ENCODE data around the gene ANTXR2.
A peak's percentile ranks its signal among the peaks of the same experiment; 100 is the strongest.
"Not testable (repeated sequence)": the region's sequence is repeated elsewhere in the genome, so short reads cannot be mapped to it uniquely, and the experiment has no call there.

ANTXR2 gene
- 52.5 to 103 (median 72.5) reads per million in 18 experiments for total RNA-seq

DNA sequence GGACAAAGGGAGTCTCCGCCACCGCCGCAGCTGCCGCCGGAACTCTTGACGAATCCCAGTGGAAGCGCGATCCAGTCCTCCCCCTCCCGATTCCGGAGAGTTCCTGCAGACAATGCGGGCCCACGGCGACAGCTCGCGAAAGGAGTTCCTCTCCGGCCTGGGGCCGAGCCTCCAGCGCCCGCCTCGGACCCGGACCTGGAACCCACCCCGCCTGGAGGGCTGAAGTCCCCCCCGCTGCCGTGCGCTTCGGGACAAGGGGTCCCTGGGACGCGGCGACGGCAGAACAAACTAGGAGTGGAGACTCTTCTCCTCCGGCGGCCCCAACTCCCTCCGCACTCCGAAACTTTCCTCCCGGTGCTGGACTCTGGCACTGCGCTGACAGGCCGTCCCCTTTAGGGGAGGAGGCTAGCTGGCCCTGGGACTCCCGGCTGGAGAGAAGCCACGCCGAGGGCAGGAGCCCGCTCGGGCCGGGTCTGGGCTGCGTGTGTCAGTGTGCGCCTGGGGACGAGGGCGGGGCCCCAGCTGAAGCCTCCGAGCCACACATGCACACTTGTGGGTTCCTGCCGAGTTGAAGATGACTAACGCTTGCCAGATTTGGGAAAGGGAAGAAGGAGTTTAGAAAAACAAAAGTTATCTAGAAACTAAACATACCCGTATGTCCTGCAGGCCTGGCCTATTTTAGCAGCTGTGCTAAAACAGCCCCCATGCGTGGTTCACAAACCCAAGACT lies at the start of gene ANTXR2:
Gene ANTXR2, minus strand, starts transcription at position 486 of the 729 bp plus-strand sequence. CDS start 669 bp downstream, outside the sequence.
- DNase-seq, result peak; percentile 84 to 89

DNA sequence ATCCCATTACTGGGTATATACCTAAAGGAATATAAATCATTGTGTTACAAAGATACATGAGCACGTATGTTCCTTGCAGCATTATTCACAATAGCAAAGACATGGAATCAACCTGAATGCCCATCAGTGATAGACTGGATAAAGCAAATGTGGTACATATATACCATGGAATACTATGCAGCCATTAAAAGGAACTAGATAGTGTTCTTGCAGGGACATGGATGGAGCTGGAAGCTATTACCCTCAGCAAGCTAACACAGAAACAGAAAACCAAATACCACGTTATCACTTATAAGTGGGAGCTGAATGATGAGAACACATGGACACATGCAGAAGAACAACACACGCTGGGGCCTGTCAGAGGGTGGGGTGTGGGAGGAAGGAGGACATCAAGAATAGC lies 48.8 kb upstream of the ANTXR2 start:
- DNase-seq, result not testable (repeated sequence)

DNA sequence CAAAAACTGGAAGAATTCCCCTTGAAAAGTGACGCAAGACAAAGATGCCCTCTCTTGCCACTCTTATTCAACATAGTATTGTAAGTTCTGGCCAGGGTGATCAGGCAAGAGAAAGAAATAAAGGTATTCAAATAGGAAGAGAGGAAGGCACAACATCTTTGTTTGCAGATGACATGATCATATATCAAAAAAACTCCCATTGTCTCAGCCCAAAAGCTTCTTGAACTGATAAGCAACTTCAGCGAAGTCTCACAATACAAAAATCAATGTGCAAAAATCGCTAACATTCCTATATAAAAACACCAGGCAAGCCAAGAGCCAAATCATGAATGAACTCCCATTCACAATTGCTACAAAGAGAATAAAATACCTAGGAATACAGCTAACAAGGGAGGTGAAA lies 46.6 kb upstream of the ANTXR2 start:
- DNase-seq, result not testable (repeated sequence)

DNA sequence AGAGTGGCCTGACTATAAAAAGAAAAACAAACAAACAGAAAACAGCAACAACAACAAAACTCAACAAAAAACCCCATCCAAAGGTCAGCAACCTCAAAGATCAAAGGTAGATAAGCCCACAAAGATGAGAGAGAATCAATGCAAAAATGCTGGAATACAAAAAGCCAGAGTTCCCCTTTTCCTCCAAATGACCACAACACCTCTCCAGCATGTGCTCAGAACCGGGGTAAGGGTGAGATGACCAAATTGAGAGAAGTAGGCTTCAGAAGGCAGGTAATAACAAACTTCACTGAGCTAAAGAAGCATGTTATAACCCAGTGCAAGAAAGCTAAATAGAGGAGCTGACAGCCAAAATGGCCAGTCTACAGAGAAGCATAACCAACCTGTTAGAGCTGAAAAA lies 43.5 kb upstream of the ANTXR2 start:
- DNase-seq, result no peak

DNA sequence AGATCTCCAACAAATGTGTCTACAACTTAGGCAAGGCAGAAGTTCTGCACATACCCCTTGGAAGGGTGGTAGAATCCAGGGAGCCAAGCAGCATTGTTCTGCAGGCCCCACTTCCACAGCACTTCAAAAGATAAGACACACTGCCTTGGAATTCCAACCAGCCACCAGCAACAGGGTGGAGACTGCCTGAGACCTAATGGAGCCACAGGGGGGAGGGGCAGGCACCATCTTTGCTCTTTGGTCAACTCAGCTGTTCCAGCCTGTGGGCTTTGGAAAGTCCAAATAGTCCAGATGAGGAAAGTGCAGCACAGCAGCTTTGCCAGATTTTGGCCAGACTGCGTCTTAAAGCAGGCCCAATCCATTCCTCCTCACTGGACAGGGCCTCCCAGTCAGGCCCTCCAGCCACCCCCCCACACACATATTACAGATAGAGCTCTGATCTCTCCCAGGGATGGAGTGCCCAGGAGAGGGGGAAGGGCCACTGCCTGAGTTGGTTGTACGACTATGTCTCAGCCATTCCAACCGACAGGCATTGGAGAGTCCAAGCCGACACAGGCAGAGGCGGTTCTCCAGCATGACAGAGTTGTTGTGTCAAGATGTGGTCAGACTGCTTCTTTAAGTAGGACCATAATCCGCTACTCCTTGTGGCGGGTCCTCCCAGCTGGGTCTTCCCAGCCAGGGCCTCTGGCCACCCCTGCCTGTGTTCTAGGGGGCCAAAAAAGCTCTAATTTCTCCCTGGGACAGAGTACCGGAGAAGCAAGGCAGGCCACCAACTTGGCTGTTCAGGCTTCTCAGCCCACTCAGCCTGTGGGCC lies 42.5 kb upstream of the ANTXR2 start:
- no peak for DNase-seq

DNA sequence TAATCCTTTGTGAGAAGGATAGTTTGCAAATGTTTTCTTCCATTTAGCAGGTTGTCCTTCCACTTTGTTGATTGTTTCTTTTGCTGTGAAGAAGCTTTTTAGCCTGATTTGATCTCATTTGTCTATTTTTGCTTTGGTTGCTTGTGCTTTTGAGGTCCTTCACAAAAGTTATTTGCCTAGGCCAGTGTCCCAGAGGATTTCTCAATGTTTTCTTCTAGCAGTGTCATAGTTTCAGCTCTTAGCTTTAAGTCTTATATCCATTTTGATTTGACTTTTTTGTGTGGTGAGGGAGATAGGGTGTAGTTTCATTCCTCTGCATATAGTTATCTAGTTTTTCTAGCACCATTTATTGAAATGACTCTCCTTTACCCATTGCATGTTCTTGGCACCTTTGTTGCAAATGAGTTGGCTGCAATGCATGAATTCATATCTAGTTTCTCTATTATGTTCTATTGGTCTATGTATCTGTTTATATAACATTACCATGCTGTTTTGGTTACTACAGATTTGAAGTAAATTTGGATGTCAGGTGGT lies 41.8 kb upstream of the ANTXR2 start:
- no peak for DNase-seq

DNA sequence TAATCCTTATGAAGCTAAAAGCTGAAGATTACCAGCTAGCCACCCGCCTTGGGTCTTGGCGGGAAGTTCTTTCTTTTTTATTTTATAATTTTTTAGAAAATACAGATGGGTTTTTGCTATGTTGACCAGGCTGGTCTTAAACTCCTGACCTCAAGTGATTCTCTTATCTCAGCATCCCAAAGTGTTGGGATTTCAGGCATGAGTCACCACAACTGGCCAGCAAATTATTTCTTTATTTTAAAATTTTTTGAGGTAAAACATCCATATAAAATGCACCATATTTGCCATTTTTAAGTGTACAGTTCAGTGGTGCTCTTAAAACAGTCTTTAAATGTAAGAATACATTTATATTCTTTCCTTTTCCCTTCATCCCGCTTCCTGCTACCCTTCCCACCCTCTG lies 40.6 kb upstream of the ANTXR2 start:
- no peak for DNase-seq

DNA sequence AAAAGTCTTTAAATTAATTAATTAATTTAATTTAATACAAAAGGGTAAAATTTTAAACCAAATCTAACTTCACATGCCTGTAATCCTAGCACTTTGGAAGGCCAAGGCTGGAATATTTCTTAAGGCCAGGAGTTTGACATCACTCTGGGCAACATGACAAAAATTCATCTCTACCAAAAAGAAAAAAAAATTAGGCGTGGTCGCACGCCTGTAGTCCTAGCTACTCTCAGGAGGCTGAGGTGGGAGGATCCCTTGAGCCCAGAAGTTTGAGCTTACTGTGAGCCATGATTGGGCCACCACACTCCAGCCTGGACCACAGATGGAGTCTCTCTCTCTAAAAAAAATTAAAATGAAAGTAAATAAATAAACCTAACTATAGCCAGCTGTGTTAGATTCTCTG lies 39.2 kb upstream of the ANTXR2 start:
- DNase-seq, result no peak

DNA sequence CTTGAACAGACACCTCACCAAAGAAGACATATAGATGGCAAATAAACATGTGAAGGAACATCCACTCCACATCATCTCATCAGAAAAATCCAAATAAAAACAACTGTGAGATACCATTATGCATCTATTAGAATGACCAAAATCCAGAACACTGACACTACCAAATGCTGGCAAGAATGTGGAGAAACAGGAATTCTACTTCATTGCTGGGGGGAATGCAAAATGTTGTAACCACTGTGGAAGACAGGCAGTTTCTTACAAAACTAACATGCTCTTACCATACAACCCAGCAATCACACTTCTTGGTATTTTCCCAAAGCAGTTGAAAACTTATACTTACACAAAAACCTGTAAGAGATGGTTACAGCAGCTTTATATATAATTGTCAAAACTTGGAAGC lies 38.2 kb upstream of the ANTXR2 start:
- DNase-seq, result no peak

DNA sequence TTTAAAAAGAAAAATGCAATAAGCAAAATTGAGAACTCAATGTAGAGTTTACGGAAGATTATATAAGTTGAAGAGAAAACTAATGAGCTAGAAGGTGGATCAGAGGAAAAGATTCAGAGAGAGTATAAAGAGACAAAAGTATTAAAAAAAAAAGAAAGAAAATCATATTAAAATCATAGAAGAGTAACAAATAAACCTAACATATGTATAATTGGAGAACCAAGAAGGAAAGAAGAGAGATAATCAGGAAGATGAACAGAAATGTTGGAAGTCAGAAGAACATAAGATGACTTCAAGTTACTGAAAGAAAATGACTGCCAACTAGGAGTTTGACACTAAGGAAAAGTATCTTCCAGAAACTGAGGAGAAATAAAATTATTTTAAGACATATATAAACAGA lies 34.3 kb upstream of the ANTXR2 start:
- no peak for DNase-seq

DNA sequence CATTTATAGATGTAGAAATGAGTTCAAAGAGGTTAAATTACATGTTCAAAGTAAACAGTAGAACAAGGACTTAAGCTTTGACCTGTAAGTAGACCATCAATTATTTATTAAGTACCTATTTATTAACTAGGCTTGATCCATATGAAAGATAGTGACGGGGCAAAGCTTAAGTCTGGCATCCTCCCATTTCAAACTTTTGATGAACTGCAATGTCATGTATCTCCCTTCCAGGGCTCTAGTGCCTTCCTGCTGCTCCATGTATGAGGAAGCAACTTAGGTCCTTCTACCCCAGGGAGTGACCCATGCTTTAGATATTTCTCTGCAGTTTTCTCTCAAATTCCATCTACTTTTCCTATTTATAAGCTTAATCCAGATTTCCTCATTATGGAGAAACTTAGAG lies 31.9 kb upstream of the ANTXR2 start:
- DNase-seq, result no peak

DNA sequence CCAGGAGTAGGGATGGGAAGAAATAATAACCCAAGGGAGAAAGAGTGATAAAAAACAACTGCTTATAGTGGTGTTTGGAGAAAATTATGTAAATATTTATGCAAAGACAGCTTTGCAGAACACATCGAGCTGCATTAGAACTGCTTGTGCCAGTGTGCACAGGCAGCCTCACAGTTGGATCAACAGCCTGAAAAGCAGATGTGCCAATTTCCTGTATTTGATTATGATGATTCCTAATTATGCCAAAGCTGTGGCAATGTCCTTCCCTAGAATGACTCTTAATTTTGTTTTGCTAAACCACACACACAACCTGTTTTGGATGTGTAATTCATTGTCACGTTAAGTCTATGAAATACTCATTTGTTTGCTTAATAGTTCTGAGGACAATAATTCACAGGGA lies 30.6 kb upstream of the ANTXR2 start:
- DNase-seq, result peak in 1 of 2 donors; percentile 13

DNA sequence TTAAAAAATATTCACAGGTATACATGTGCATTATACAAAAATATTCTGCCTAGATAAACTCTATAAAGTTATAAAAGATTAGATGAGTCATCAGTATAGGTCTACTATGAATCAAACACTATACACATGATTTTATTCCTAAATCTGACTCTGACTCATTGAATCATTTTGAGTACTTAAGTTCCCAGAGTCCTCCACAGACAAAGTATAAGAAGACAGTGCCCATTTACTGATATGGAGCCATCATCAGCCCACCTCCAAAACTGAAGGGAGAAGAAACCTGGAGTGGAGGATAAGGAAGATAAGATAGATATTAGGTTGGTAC lies 28.7 kb upstream of the ANTXR2 start:
- no peak for DNase-seq

DNA sequence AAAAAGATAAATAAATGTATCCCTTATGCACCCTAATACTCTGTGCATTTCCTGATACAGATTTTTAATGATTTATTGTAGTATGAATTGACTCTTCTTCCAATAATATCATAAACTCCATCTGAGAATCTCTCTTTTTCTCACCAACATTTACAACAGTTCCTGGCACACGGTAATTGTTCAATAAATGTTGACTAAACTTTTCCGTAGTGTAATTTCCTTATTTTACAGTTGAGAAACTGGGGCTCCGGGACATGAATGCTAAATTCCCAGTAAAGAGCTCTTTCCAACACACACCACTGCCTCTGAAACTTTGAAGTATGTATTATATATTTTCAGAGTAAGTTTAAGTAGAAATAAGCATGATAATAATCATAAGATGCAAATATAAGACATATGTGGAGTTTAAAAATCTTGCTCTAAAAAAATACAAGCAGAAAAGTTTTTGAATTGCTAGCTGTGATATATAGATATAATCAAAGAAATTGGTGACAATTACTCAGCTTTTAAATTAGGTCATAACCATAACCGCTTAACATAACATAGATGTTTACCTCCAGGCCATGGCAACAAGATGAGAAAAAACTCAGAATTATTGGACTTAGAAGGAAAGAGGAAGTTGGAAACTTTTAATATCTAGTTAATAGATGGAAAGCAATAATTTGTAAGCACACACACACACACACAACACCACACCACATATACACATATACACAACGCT lies 28.2 kb upstream of the ANTXR2 start:
- DNase-seq, result peak in 1 of 2 donors; percentile 35

DNA sequence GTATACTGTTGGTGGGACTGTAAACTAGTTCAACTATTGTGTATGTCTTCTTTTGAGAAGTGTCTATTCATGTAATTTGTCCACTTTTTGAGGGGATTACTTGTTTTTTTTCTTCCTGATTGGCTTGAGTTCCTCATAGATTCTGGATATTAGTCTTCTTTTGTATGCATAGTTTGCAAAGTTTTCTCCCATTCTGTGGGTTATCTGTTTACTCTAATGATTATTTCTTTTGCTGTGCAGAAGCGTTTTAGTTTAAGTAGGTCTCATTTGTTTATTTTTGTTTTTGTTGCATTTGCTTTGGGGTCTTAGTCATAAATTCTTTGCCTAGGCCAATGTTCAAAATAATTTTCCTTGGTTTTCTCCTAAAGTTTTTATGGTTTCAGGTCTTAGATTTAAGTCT lies 26.6 kb upstream of the ANTXR2 start:
- no peak for DNase-seq

DNA sequence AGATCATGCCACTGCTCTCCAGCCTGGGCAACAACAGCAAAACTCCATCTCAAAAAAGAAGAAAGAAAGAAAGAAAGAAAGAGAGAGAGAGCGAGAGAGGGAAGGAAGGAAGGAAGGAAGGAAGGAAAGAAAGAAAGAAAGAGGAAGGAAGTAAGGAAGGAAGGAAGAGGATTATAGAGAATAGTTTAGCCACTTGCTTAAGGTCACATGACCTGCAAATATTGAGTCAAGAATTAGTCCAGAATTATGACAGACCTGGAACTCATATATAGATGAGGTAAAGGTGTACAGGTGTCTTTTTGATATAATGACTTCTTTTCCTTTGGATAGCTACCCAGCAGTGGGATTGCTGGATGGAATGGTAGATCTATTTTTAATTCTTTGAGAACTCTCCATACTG lies 25.6 kb upstream of the ANTXR2 start:
- DNase-seq, result no peak

DNA sequence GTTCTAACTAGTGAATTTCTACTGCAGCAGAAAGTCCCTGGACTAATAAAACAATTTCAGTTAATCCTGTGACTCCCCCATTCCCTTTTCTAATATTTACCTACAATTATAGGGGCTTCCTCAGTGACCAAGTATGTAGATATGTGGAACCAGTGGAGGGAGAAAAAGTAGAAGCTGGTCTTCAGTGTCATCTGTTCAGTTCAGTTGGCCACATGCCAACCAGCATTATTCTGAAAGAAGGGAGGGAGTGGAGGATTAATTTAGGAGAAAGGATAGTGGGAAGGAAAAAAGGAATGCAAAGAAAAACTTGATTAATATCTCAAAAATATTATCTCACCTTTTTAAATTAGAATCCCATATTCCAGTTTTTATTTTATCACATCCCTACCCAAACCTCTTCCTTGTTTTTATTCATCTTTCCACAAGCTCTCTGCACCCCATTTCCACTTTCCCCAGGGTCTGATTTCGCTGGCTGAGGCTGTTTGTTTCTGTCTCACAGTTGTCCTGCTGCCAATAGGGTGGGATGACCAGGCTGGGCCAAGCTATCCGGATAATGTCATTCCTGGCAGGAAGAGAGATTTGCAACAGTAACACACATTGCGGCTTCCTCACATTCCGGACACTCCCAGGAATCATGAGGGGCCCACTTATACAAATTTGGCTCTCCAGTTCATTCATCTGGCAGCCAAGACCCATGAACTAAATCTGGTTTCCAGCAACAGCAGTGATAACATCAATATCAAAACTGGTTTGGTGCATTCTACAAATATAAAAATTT lies 24.6 kb upstream of the ANTXR2 start:
- no peak for DNase-seq

DNA sequence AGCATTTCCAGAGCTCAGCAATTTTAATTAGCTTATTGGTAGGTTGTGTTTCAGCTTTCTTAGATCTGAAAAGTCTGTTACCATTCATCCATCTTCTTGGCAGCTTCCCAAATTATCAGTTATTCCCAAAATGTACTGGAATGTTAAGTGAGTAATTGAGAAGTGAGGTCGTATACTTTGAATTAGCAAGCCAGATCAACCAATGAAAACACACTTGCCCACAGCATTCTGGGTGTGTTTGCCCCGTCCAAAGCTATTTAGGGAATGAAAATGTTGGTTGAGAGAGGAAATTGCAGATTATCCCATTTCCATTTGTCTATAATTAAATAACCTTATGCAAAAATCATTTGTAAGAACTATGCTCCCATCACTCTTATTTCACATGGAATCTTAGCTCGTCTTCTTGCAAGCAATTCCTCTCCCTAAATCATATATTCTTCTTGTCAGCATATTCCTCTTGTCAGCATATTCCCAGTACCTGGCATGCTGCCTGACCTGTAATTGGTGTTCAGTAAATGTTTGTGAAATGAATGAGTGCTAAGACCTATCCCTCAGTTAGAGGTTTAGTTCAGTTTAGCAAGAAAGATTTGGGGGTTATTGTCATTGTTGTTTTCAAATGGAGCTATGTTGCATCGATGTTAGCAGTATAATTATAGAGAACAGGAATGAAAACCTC lies 23.3 kb upstream of the ANTXR2 start:
- no peak for DNase-seq

DNA sequence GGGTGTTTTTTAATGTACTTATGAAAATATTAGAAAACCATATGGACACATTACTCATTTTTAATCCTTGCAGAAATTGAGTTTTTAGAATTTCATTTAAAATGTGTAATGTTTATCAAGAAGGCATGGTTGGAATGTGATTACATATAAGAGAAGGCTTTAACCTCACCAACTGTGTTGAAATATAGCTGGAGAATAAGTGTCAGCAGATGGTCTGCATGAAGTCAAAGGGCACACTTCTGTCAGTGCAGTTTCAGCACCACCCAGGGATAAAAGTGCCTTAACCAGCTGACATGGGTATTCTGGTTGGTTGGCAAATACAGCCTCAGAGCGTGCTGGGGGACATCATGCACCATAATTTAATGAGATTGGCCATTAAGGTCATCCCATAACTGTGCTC lies 21.2 kb upstream of the ANTXR2 start:
- DNase-seq, result no peak

DNA sequence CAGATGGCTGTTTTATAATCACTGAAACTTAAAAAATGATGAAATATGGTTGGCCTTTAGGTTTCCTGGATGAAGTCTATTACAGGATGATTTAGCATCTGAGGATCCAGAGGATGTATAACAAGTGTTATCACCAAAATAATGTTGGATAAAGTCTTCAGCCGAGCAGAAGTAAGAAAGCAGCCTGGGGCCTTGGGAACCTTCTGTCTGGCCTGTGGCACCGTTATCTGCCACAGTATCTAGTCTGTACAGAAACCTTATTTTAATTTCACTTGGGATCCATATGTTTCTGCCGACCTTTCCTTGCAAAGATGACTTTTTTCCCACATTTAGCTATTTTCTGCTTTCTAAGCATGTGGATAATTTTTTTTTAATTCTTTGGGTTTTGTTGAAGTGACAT lies 20.5 kb upstream of the ANTXR2 start:
- DNase-seq, result no peak

DNA sequence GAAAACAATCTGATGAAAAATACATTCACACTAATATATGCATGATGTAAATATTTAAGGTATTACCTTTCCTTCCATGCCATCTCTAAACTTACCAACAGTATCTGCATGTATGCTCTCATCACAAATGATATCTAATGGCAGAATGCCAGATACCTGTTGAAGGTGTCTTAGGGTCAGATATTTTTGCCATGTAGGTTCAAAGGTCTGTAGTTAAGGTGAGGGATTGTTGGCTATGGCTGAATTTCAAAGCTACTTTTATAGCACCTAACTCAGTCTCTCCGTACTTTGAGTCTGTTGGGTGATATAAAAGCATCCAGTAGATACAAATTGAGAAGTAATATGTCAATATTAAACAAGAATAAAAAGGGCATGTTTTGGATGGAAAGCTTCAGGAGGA lies 19.8 kb upstream of the ANTXR2 start:
- no peak for DNase-seq

DNA sequence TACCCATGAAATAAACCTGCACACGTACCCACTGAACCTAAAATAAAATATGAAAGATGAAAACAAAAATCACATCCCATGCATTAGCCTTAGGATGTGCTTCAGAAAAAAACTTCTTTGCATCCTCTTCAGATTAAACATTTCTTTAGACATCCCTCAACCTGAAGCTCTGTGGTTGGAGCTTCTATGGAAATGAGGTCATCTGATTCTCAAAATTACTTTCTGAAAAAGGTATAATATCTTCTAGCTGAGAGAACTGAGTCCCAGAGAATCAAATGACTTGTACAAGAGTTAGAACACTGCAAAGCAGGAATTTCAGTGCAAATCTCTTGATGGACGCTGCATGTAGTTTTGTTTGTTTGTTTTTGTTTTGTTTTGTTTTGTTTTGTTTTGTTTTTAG lies 19.1 kb upstream of the ANTXR2 start:
- no peak for DNase-seq

Measured in inflammatory macrophage (primary cell).